GM18499 (cell line): Measurements from ENCODE around the gene NPIPA1.
"Not testable (repeated sequence)": the region's sequence is repeated elsewhere in the genome, so short reads cannot be mapped to it uniquely, and the experiment has no call there.

ENCODE experiments used
- ATAC-seq: cut with Tn5 transposase; IDR thresholded peaks from one replicate; pipeline ENCODE4 v1.9.1; 2021; ENCODE audit warnings: moderate number of reproducible peaks; ENCODE audit not compliant: insufficient read depth, unreplicated experiment

The NPIPA1 gene

GRCh38 chr16:14975418-14976194 lies 38.4 kb downstream of the NPIPA1 start:
- ATAC-seq: peak; percentile 5

GRCh38 chr16:14976971-14977736 lies 39.9 kb downstream of the NPIPA1 start:
- not testable (repeated sequence) for ATAC-seq

- ATAC-seq: not testable (repeated sequence)
Measured at GRCh38 chr16:14978281-14978680, 41.0 kb downstream of the NPIPA1 start.

GRCh38 chr16:14978908-14979307 lies 41.7 kb downstream of the NPIPA1 start:
- ATAC-seq: not testable (repeated sequence)

GRCh38 chr16:14981234-14981633 lies 44.0 kb downstream of the NPIPA1 start:
- not testable (repeated sequence) for ATAC-seq

- not testable (repeated sequence) for ATAC-seq
Measured at GRCh38 chr16:14982521-14982920, 45.3 kb downstream of the NPIPA1 start.

GRCh38 chr16:14988092-14988491 lies 50.8 kb downstream of the NPIPA1 start:
- not testable (repeated sequence) for ATAC-seq

- ATAC-seq: not testable (repeated sequence)
Measured at GRCh38 chr16:14988661-14989191, 51.5 kb downstream of the NPIPA1 start.

- ATAC-seq: not testable (repeated sequence)
Measured at GRCh38 chr16:14989291-14990281, 52.3 kb downstream of the NPIPA1 start.

GRCh38 chr16:14993277-14994151 lies 56.3 kb downstream of the NPIPA1 start:
- ATAC-seq: not testable (repeated sequence)

GRCh38 chr16:14996702-14997101 lies 59.5 kb downstream of the NPIPA1 start:
- not testable (repeated sequence) for ATAC-seq

GRCh38 chr16:14998300-14998699 lies 61.1 kb downstream of the NPIPA1 start:
- ATAC-seq: not testable (repeated sequence)

GRCh38 chr16:14999845-15000244 lies 62.6 kb downstream of the NPIPA1 start:
- not testable (repeated sequence) for ATAC-seq
